Upper lobe of left lung (tissue), 6 donors: ENCODE results near the gene TMEM62. TPM values are rescaled to one million over a fixed set of nuclear protein-coding genes. Genes with fewer than 3 reads are reported as not detected.
"Not testable (repeated sequence)": the region's sequence is repeated elsewhere in the genome, so short reads cannot be mapped to it uniquely, and the experiment has no call there.

Experiments
- ATAC-seq, 2 donors: fragments of 200-7000 bp; cut with Tn5 transposase; one replicate each; pipeline ENCODE4 v1.9.1; 2022; ENCODE audit warnings: mild to moderate bottlenecking in 2 of 2, moderate library complexity in 2 of 2; ENCODE audit not compliant: low FRiP score in 2 of 2
- DNase-seq, 2 donors: peaks; one replicate each; pipeline ENCODE4 v3.0.0-alpha.2; 2019 to 2020
- H3K27ac ChIP-seq, 4 donors: fragments of 200-600 bp; sonication (generic); one replicate each; pipeline ENCODE4 v1.5.1; 2016 to 2019
- H3K27me3 ChIP-seq, 4 donors: fragments of 200-600 bp; sonication (generic); one replicate each; pipeline ENCODE4 v1.5.1; 2017 to 2019
- H3K36me3 ChIP-seq, 4 donors: fragments of 200-600 bp; sonication (generic); one replicate each; pipeline ENCODE4 v1.5.1; 2016 to 2019
- H3K4me1 ChIP-seq, 4 donors: fragments of 200-600 bp; sonication (generic); one replicate each; pipeline ENCODE4 v1.5.1; 2018 to 2019
- H3K4me3 ChIP-seq, 4 donors: fragments of 200-600 bp; sonication (generic); one replicate each; pipeline ENCODE4 v1.5.1; 2017 to 2019; ENCODE audit warnings: mild to moderate bottlenecking in 2 of 4, moderate library complexity in 1 of 4
- H3K9me3 ChIP-seq, 4 donors: fragments of 200-600 bp; sonication (generic); one replicate each; pipeline ENCODE4 v1.5.1; 2018 to 2019
- EP300 ChIP-seq, 4 donors: sonication (generic); formaldehyde crosslinking; IDR thresholded peaks; one replicate each; pipeline ENCODE4 v1.5.1; 2017; ENCODE audit warnings: antibody characterized with exemption in 4 of 4, control low read depth in 2 of 4
- POLR2A ChIP-seq, 4 donors: fragments of 450-650 bp; IDR thresholded peaks; one replicate each; pipeline ENCODE4 v1.5.1; 2016 to 2017; ENCODE audit warnings: antibody characterized with exemption in 4 of 4, mild to moderate bottlenecking in 2 of 4
- POLR2AphosphoS5 ChIP-seq, 2 donors: sonication (generic); formaldehyde crosslinking; IDR thresholded peaks; one replicate each; pipeline ENCODE4 v1.5.1; 2017; ENCODE audit warnings: antibody characterized with exemption in 2 of 2
- WGBS, 2 donors: methylation state at CpG; one replicate each; pipeline ENCODE4 v1.1.5; 2017 to 2018; 5-methylcytosine and 5-hydroxymethylcytosine counted together
- total RNA-seq, 6 donors: library from RNA; depleted of rRNA in 4 of 6; stranded (reverse); fragments of >200 nt in 4 of 6; gene quantifications; one replicate each; pipeline versions ENCODE4 v1.1.0 to v1.2.1, GENCODE V29; 2016 to 2021
- TF ChIP-seq, protein P1 (sequence below), 6 experiments: fragments of 450-650 bp in 4 of 6; fragments of 200-600 bp in 2 of 6; sonication (generic) in 2 of 6; IDR thresholded peaks; one replicate each; pipeline ENCODE4 v1.5.1; 2016 to 2019; ENCODE audit warnings: antibody characterized with exemption in 6 of 6
- donor health status: DM: no; HTN: no; CAD: no; lungs with moderate emphysema.
- donor health status: DM: no; HTN: yes; CAD: no; lungs with severe emphysema.

Gene TMEM62
- total RNA-seq, 6 donors from 2014 or later = 20.9 to 45.1 (median 25.1) TPM

DNA sequence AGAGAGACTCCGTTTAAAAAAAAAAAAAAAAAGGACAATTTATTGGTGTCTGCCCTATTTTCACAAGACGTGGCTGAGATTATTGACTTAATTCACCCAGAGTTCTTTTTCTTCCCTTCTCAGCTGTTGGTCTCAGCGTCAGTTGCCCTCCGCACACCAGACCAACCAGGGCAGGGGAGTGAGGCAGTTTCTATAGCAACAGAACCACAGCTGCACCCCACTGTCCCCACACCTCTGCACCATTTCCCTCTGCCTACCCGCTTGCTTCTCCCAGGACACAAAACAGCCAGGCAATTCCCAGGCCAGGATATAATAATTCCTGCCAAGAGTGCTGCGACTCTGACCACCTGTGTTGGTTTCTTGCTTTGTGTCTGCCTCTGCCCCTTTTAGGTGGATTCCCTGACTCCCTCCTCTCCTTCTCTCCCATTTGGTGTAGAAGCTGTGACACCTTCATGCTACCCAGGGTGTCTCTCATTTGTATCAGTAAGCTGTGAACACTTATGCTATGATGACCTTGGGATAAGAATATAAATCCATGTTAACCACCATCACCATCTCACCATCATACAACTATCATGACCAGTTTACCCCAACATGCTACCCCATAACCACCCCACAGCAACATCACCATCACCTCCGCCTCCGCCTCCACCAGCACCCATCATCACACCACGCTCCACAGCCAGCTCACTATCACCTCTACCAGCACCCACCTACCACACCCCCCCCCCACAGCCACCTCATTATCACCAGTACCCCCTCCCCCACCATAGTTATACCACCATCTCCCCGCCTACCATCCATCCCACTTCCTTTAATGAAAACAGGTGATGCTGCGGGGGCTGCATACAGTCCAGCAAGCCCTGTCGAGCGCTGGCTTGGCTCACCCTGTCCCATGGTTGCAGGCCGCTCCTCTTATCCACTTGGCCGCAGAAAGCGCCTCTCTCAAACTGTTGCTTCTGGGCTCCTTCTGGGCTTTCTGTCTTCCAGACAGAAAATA, 86.8 kb downstream of the TMEM62 start:
- no peak overlapping the region for H3K4me3 ChIP-seq
- DNase-seq = no peak
- ATAC-seq = no peak
- no peaks in the 10 kb centered on the region for H3K9me3 ChIP-seq
- no peaks in the 10 kb centered on the region for H3K27me3 ChIP-seq
- TF ChIP-seq, protein P1, sequence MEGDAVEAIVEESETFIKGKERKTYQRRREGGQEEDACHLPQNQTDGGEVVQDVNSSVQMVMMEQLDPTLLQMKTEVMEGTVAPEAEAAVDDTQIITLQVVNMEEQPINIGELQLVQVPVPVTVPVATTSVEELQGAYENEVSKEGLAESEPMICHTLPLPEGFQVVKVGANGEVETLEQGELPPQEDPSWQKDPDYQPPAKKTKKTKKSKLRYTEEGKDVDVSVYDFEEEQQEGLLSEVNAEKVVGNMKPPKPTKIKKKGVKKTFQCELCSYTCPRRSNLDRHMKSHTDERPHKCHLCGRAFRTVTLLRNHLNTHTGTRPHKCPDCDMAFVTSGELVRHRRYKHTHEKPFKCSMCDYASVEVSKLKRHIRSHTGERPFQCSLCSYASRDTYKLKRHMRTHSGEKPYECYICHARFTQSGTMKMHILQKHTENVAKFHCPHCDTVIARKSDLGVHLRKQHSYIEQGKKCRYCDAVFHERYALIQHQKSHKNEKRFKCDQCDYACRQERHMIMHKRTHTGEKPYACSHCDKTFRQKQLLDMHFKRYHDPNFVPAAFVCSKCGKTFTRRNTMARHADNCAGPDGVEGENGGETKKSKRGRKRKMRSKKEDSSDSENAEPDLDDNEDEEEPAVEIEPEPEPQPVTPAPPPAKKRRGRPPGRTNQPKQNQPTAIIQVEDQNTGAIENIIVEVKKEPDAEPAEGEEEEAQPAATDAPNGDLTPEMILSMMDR (IDR thresholded peaks at IDR 0.05) = no peak
- TF ChIP-seq EP300 (IDR thresholded peaks at IDR 0.05) (no peak), POLR2AphosphoS5 (IDR thresholded peaks at IDR 0.05) (no peak), POLR2A (IDR thresholded peaks at IDR 0.05) (no peak)
- H3K4me1 ChIP-seq = no peaks in the 10 kb centered on the region
- no peak overlapping the region for H3K27ac ChIP-seq
- H3K36me3 ChIP-seq = no peaks in the 10 kb centered on the region
- 86 to 88% methylated on average over 16 of the region's 16 CpGs for WGBS, 2 donors

DNA sequence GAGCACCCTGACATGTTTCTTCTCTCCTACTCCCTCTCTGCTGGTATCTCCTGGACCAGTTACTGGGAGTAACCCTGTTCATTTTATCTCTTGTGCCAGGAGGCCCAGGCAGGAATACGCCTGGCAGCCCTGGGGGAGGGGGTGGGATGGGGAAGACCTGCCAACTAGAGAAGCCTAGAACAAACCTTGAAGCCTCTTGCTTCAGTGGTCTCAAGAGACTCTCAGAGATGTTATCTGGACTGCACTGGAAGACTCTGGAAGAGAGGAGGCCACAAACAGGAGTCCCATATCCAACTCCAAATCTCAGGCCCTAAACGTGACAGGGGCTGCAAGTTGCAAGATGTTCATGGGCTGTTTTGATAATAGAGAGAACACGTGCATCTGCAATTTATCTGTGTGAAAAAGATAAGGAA, 87.6 kb downstream of the TMEM62 start, which contains the start of gene EPB42:
Gene EPB42 (minus strand): TSS at position 28 of the 413 bp plus-strand sequence. CDS start 193 bp downstream, outside the sequence.
- WGBS, 2 donors = 67 to 71% methylated on average over 3 of the region's 3 CpGs
- no peak within 1 kb of the TSS for H3K27ac ChIP-seq
- ATAC-seq = no peak
- no peak for DNase-seq
- no peaks in the 10 kb centered on the region for H3K9me3 ChIP-seq
- H3K4me1 ChIP-seq = no peaks in the 10 kb centered on the region
- TF ChIP-seq POLR2AphosphoS5 (IDR thresholded peaks at IDR 0.05) = no peak
- TF ChIP-seq EP300 (IDR thresholded peaks at IDR 0.05) = no peak
- no peak for TF ChIP-seq POLR2A (IDR thresholded peaks at IDR 0.05)
- TF ChIP-seq, protein P1 (IDR thresholded peaks at IDR 0.05) = no peak
- H3K36me3 ChIP-seq = no peaks in the 10 kb centered on the region
- H3K27me3 ChIP-seq = no peaks in the 10 kb centered on the region
- no peak within 1 kb of the TSS for H3K4me3 ChIP-seq

DNA sequence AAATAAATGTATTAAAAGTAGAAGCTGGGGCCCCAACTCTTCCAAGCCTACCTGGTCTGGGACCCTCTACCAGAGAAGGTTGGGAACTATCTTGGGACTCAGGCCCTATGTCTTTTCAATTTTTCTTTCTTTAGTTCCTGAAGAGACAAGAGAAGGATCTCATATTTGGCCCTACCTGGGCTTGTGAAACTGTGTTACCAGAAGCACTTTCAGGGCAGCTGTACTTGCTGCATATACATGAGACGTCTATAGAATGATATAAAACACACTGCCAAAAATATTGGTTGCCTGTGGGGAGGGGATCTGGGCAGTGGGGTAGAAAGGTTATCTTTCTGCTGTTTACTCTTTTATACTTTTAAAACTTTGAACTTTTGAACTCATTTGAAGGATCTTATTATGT, 88.0 kb downstream of the TMEM62 start:
- TF ChIP-seq, protein P1 (IDR thresholded peaks at IDR 0.05) = no peak
- no peak for TF ChIP-seq POLR2AphosphoS5 (IDR thresholded peaks at IDR 0.05)
- no peak for TF ChIP-seq EP300 (IDR thresholded peaks at IDR 0.05)
- TF ChIP-seq POLR2A (IDR thresholded peaks at IDR 0.05) = no peak
- Histone ChIP-seq H3K27ac (no peak overlapping the region), H3K27me3 (no peaks in the 10 kb centered on the region), H3K9me3 (no peaks in the 10 kb centered on the region), H3K4me1 (no peaks in the 10 kb centered on the region), H3K4me3 (no peak overlapping the region), H3K36me3 (no peaks in the 10 kb centered on the region)
- DNase-seq = no peak
- no peak for ATAC-seq
- WGBS, 2 donors = 62 to 87% methylated on average over 1 of the region's 1 CpG

DNA sequence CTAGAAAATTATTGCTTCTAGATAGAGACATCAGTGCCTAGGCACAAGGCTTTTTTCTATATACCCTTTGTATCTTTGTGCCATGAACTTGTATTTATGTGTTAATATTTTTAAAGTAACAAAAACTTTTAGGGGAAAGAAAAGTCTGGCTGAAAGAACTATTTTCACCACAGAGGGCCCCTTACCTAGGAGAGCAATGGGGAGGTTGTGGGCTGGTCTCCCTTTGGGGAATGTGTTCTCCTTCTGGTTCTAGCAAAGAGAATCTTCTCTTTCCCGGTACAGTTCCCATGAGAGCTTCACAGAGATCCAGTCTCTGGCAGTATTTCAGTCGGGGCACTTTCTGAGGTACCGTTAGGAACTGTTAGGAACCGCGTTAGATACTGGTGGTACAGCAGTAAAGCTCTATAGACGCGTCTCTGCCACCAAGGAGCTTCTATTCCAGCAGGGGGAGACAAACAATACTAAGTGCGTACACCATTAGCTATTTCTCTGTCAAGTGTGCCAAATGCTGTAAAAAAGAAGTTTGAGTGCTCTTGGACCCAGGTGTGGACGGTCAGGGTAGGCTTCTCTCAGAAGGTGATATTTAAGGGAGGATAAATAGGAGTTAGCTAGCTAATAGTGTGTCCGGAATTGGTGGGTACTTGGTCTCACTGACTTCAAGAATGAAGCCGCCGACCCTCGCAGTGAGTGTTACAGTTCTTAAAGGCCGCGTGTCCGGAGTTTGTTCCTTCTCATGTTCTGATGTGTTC, 92.0 kb downstream of the TMEM62 start:
- TF ChIP-seq, protein P1 (IDR thresholded peaks at IDR 0.05) = peak in 5 of 6 experiments; percentile 52 to 69 (median 58)
- TF ChIP-seq POLR2A (IDR thresholded peaks at IDR 0.05) (no peak), POLR2AphosphoS5 (IDR thresholded peaks at IDR 0.05) (no peak), EP300 (IDR thresholded peaks at IDR 0.05) (no peak)
- H3K27ac ChIP-seq = no peak overlapping the region
- WGBS, 2 donors = 41 to 51% methylated on average over 16 of the region's 16 CpGs
- no peaks in the 10 kb centered on the region for H3K27me3 ChIP-seq
- H3K4me1 ChIP-seq = no peaks in the 10 kb centered on the region
- H3K9me3 ChIP-seq = no peaks in the 10 kb centered on the region
- H3K36me3 ChIP-seq = no peaks in the 10 kb centered on the region
- no peak overlapping the region for H3K4me3 ChIP-seq
- DNase-seq (no peak), ATAC-seq (peak; percentile 66 to 91)

GRCh38 chr15:43225950-43226255, 92.5 kb downstream of the TMEM62 start:
- not testable (repeated sequence) for DNase-seq, H3K4me3 ChIP-seq
- 89 to 91% methylated on average over 12 of the region's 12 CpGs for WGBS, 2 donors

More at GRCh38 chr15:43225950-43226255, 92.5 kb downstream of the TMEM62 start:
- H3K4me1 ChIP-seq, H3K27me3 ChIP-seq, ATAC-seq, H3K36me3 ChIP-seq, H3K27ac ChIP-seq, H3K9me3 ChIP-seq: not testable (repeated sequence)
